ENCODE data around the gene YWHAB. TPM values are rescaled to one million over a fixed set of nuclear protein-coding genes. Genes with fewer than 3 reads are reported as not detected.

YWHAB gene
- total RNA-seq, 1 experiment from 2014 or later: 92.1 TPM

DNA sequence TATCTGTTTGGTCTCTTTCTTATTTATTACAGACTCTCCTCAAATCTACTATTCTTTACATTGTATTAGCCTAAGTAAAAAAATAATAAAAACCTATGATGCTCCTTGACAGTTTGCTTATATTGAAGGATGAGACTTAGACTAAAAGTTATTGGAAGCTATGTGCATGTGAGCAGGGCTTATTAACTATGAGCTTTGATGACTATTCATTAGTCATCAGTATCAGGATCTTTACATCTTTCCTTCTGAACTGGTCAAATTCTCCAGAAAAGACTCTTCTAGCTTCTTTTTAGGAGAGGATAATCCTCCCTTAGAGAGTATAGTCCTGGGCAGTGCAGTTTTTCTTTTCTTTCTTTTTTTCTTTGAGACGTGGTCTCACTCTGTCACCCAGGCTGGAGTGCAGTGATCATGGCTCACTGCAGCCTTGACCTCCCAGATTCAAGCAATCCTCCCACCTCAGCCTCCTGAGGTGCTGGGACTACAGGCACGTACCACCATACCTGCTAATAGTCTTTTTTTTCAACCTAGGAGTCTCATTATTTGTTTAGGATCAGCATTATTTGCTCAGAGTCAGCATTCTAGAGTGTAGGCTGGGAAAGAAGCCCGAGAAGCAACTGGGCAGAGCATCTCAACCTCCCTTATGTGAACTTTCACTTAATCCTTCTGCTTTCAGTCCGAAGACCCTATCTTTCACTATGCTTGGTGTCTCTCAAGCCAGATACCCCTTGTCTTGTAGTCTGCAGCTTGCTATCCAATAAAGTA, 37.1 kb upstream of the YWHAB start:
- Histone ChIP-seq H4K20me1 (ENCODE audit: insufficient read depth, low read depth, low read length) (no peaks in the 10 kb centered on the region), H3K9me2 (replicated peaks; ENCODE audit: insufficient read depth, low read length) (no peaks in the 10 kb centered on the region), H3K36me3 (ENCODE audit: insufficient read depth, low read length) (no peaks in the 10 kb centered on the region), H3K9ac (ENCODE audit: low read length) (no peak overlapping the region), H3K27ac (ENCODE audit: low read length) (no peak overlapping the region), H2AFZ (ENCODE audit: low read length) (no peak overlapping the region), H3K27me3 (ENCODE audit: low read length) (no peaks in the 10 kb centered on the region), H3K4me2 (ENCODE audit: low read depth, low read length, poor library complexity, severe bottlenecking) (no peak overlapping the region), H3K4me3 (ENCODE audit: low read length) (no peak overlapping the region), H3K9me3 (ENCODE audit: low read length) (no peaks in the 10 kb centered on the region), H3K79me2 (ENCODE audit: low read length) (no peaks in the 10 kb centered on the region), H3K4me1 (ENCODE audit: low read length) (no peaks in the 10 kb centered on the region)
- DNase-seq: no peak

DNA sequence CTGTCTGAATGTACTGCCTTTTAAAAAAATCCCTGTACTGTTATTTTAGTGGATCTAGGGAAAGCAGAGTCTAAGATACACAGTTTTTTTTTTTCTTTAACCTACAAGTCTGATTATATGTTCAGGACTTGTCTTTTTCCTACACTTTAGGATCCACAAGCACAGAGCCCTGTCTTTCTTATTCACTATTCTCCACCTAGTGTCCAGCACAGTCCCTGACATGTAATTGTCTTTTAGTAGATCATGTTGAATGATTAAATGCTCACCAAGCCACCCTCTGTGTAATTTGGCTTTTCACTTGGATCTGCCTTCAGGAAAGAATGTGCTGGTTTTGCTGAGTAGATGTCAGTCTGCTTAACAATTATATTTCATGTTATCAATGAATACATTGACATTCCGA, 35.8 kb upstream of the YWHAB start:
- Histone ChIP-seq H3K4me1 (ENCODE audit: low read length) (no peaks in the 10 kb centered on the region), H3K4me2 (ENCODE audit: low read depth, low read length, poor library complexity, severe bottlenecking) (no peak overlapping the region), H3K79me2 (ENCODE audit: low read length) (no peaks in the 10 kb centered on the region), H3K9me2 (replicated peaks; ENCODE audit: insufficient read depth, low read length) (no peaks in the 10 kb centered on the region), H3K9me3 (ENCODE audit: low read length) (no peaks in the 10 kb centered on the region), H3K36me3 (ENCODE audit: insufficient read depth, low read length) (no peaks in the 10 kb centered on the region), H3K9ac (ENCODE audit: low read length) (no peak overlapping the region), H4K20me1 (ENCODE audit: insufficient read depth, low read depth, low read length) (no peaks in the 10 kb centered on the region), H2AFZ (ENCODE audit: low read length) (no peak overlapping the region), H3K27ac (ENCODE audit: low read length) (no peak overlapping the region), H3K27me3 (ENCODE audit: low read length) (no peaks in the 10 kb centered on the region), H3K4me3 (ENCODE audit: low read length) (no peak overlapping the region)
- peak; percentile 31 for DNase-seq

DNA sequence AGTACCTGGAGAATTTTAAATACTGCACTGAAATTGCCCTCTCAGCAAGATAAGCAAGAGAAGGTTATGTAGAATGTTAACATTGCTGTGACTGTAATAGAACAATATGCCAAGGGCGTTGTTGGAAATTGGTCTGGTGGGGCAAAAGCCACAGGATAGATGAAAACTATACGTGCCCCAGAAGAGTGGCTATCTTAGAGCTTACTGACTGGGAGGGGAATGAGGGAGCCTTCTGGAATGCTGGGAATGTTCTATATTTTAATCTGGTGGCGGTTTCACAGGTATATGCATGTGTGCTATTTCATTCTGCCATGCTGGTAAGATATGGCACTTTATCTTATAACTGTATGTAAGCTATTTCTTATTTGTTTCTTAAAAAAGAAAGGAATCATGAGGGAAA, 35.2 kb upstream of the YWHAB start:
- no peak overlapping the region for H3K9ac ChIP-seq (ENCODE audit: low read length)
- peak; percentile 27 for DNase-seq
- no peaks in the 10 kb centered on the region for H3K79me2 ChIP-seq (ENCODE audit: low read length)
- no peaks in the 10 kb centered on the region for H3K36me3 ChIP-seq (ENCODE audit: insufficient read depth, low read length)
- no peaks in the 10 kb centered on the region for H3K9me2 ChIP-seq (replicated peaks; ENCODE audit: insufficient read depth, low read length)
- H3K4me3 ChIP-seq (ENCODE audit: low read length): no peak overlapping the region
- H3K27me3 ChIP-seq (ENCODE audit: low read length): no peaks in the 10 kb centered on the region
- no peak overlapping the region for H3K4me2 ChIP-seq (ENCODE audit: low read depth, low read length, poor library complexity, severe bottlenecking)
- H2AFZ ChIP-seq (ENCODE audit: low read length): no peak overlapping the region
- H3K4me1 ChIP-seq (ENCODE audit: low read length): no peaks in the 10 kb centered on the region
- no peaks in the 10 kb centered on the region for H4K20me1 ChIP-seq (ENCODE audit: insufficient read depth, low read depth, low read length)
- H3K27ac ChIP-seq (ENCODE audit: low read length): no peak overlapping the region
- H3K9me3 ChIP-seq (ENCODE audit: low read length): no peaks in the 10 kb centered on the region

DNA sequence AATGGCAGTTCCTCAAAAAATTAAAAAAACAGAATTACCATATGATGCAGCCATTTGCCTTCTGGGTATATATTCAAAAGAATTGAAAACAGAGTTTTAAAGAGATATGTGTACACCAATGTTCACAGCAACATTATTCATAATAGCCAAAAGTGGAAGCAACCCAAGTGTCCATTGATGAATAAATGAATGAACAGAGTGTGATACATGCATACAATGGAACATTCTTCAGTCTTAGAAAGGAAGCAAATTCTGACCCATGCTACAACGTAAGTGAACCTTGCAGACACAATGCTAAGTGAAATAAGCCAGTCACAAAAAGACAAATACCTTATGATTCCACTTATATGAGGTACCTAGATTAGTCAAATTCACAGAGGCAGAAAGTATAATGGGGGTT, 34.7 kb upstream of the YWHAB start:
- H3K79me2 ChIP-seq (ENCODE audit: low read length): no peaks in the 10 kb centered on the region
- H3K9me3 ChIP-seq (ENCODE audit: low read length): no peaks in the 10 kb centered on the region
- H3K27me3 ChIP-seq (ENCODE audit: low read length): no peaks in the 10 kb centered on the region
- no peaks in the 10 kb centered on the region for H3K4me1 ChIP-seq (ENCODE audit: low read length)
- no peaks in the 10 kb centered on the region for H4K20me1 ChIP-seq (ENCODE audit: insufficient read depth, low read depth, low read length)
- H3K4me2 ChIP-seq (ENCODE audit: low read depth, low read length, poor library complexity, severe bottlenecking): no peak overlapping the region
- H3K36me3 ChIP-seq (ENCODE audit: insufficient read depth, low read length): no peaks in the 10 kb centered on the region
- no peak overlapping the region for H3K4me3 ChIP-seq (ENCODE audit: low read length)
- no peak overlapping the region for H2AFZ ChIP-seq (ENCODE audit: low read length)
- H3K9ac ChIP-seq (ENCODE audit: low read length): no peak overlapping the region
- H3K27ac ChIP-seq (ENCODE audit: low read length): no peak overlapping the region
- H3K9me2 ChIP-seq (replicated peaks; ENCODE audit: insufficient read depth, low read length): no peaks in the 10 kb centered on the region
- peak; percentile 12 for DNase-seq

DNA sequence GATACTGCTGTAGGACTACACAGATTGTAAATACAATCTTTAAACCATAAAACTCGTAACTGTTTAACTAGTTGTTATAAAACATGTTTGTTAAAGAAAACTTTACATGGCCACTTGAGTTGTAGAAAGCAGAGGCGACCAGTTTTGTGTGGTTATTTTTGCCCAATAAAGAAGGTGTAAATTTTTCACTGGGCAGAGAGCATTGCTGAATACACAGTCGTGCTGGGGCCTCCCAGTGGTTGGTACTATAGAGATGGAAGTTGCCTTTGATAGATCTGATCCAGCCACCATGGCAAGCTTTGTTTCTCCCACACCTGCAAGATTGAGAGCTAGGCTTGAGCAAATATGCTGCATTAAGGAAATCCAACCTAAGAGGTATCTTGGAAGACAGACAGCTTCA, 34.0 kb upstream of the YWHAB start:
- Histone ChIP-seq H3K4me3 (ENCODE audit: low read length) (no peak overlapping the region), H3K9ac (ENCODE audit: low read length) (no peak overlapping the region), H3K36me3 (ENCODE audit: insufficient read depth, low read length) (no peaks in the 10 kb centered on the region), H3K27me3 (ENCODE audit: low read length) (no peaks in the 10 kb centered on the region), H4K20me1 (ENCODE audit: insufficient read depth, low read depth, low read length) (no peaks in the 10 kb centered on the region), H3K27ac (ENCODE audit: low read length) (no peak overlapping the region), H3K4me1 (ENCODE audit: low read length) (no peaks in the 10 kb centered on the region), H3K9me3 (ENCODE audit: low read length) (no peaks in the 10 kb centered on the region), H3K79me2 (ENCODE audit: low read length) (no peaks in the 10 kb centered on the region), H3K9me2 (replicated peaks; ENCODE audit: insufficient read depth, low read length) (no peaks in the 10 kb centered on the region), H3K4me2 (ENCODE audit: low read depth, low read length, poor library complexity, severe bottlenecking) (no peak overlapping the region), H2AFZ (ENCODE audit: low read length) (no peak overlapping the region)
- DNase-seq: peak; percentile 34

DNA sequence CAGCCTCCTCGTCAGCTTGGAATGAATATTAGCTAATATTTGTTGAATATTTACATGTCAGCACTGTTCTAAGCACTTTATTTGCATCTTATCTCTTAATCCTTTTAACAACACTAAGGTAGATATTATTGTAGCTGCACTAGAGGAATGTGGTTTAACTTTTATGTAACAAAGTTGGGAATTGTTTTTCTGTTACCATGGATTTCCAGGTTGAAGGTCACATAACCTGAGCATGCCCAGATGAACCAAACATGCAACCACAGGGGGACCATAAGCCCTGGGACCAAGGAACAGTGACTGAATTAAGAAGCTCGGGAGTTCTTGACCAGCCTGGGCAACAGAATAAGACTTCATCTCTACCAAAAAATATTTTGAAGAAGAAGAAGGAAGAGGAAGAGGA, 29.1 kb upstream of the YWHAB start:
- H3K79me2 ChIP-seq (ENCODE audit: low read length): no peaks in the 10 kb centered on the region
- H3K27ac ChIP-seq (ENCODE audit: low read length): no peak overlapping the region
- H4K20me1 ChIP-seq (ENCODE audit: insufficient read depth, low read depth, low read length): no peaks in the 10 kb centered on the region
- no peak overlapping the region for H3K4me2 ChIP-seq (ENCODE audit: low read depth, low read length, poor library complexity, severe bottlenecking)
- no peaks in the 10 kb centered on the region for H3K36me3 ChIP-seq (ENCODE audit: insufficient read depth, low read length)
- H2AFZ ChIP-seq (ENCODE audit: low read length): no peak overlapping the region
- no peaks in the 10 kb centered on the region for H3K9me2 ChIP-seq (replicated peaks; ENCODE audit: insufficient read depth, low read length)
- H3K4me3 ChIP-seq (ENCODE audit: low read length): no peak overlapping the region
- no peak overlapping the region for H3K9ac ChIP-seq (ENCODE audit: low read length)
- H3K9me3 ChIP-seq (ENCODE audit: low read length): 0 out of 2 replicates have a peak, but pooled peaks cover 7% of the 10 kb centered on the region
- H3K27me3 ChIP-seq (ENCODE audit: low read length): no peaks in the 10 kb centered on the region
- no peak for DNase-seq
- peaks cover 4% of the 10 kb centered on the region for H3K4me1 ChIP-seq (ENCODE audit: low read length)

DNA sequence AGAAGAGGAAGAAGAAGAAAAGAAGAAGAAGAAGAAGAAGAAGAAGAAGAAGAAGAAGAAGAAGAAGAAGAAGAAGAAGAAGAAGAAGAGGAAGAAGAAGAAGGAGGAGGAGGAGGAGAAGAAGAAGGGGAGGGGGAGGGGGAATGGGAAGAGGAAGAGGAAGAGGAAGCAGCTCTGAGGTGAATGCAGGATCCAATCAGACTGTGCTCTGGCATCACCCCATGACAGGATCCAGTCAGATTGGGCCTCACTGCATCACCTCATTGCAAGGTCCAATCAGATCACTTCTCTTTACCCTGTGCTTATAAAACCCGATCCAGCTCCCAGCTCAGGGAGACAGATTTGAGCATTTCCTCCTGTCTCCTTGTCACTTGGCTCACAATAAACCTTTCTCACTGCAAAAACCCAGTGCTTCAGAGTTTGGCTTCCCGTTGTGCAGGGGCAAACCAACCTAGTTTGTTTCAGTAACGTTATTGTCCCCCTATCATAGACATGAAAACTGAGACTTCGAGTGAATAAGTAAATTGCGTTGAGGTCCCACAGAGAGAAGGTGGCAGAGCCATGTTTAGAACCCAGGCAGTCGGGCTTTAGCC, 28.6 kb upstream of the YWHAB start:
- Histone ChIP-seq H3K4me1 (ENCODE audit: low read length) (peaks cover 4% of the 10 kb centered on the region), H3K27ac (ENCODE audit: low read length) (peak overlapping the region; percentile 56; the same call in 1 of the 2 replicates), H3K4me2 (ENCODE audit: low read depth, low read length, poor library complexity, severe bottlenecking) (no peak overlapping the region), H3K27me3 (ENCODE audit: low read length) (no peaks in the 10 kb centered on the region), H4K20me1 (ENCODE audit: insufficient read depth, low read depth, low read length) (no peaks in the 10 kb centered on the region), H3K79me2 (ENCODE audit: low read length) (no peaks in the 10 kb centered on the region), H2AFZ (ENCODE audit: low read length) (no peak overlapping the region), H3K9ac (ENCODE audit: low read length) (no peak overlapping the region), H3K9me2 (replicated peaks; ENCODE audit: insufficient read depth, low read length) (no peaks in the 10 kb centered on the region), H3K36me3 (ENCODE audit: insufficient read depth, low read length) (no peaks in the 10 kb centered on the region), H3K4me3 (ENCODE audit: low read length) (no peak overlapping the region), H3K9me3 (ENCODE audit: low read length) (0 out of 2 replicates have a peak, but pooled peaks cover 7% of the 10 kb centered on the region)
- DNase-seq: peak; percentile 66

DNA sequence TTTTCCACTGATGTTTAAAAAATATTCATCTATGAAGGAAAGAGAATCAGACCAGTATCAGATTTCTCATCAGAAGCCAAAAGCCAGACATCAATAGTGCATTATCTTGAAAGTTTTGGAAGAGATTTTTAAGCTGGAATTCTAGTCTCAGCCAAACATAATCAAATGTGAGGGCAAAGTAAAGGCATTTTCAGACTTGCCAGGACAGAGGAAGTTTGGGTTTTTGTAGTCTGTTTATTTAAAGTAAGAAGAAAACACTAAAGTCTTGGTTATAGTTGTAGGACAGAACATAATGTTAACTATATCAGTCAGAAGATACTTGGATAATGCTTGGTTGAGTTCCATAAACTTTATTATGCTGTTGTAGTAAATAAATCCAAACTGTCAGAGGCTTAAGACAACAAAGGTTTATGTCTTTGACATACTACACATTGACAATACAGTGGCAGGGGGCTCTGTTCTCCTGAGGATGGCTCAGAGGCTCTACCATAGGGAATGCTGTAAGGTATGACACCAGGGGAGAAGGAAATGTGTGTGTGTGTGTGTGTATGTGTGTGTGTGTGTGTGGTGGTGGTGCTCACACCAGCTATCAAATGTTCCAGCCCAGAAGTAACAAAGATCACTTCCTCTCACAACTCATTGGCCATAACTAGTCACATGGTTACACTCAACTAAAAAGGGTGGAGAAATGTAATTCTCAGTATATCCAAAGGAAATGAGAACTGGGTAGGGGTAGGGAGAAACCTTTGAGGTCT, 26.7 kb upstream of the YWHAB start:
- H3K79me2 ChIP-seq (ENCODE audit: low read length): no peaks in the 10 kb centered on the region
- H3K9ac ChIP-seq (ENCODE audit: low read length): no peak overlapping the region
- H2AFZ ChIP-seq (ENCODE audit: low read length): no peak overlapping the region
- H3K4me3 ChIP-seq (ENCODE audit: low read length): no peak overlapping the region
- 0 out of 2 replicates have a peak, but pooled peaks cover 7% of the 10 kb centered on the region for H3K9me3 ChIP-seq (ENCODE audit: low read length)
- no peaks in the 10 kb centered on the region for H4K20me1 ChIP-seq (ENCODE audit: insufficient read depth, low read depth, low read length)
- H3K4me2 ChIP-seq (ENCODE audit: low read depth, low read length, poor library complexity, severe bottlenecking): no peak overlapping the region
- peak; percentile 50 for DNase-seq
- H3K27ac ChIP-seq (ENCODE audit: low read length): no peak overlapping the region
- peaks cover 4% of the 10 kb centered on the region for H3K4me1 ChIP-seq (ENCODE audit: low read length)
- no peaks in the 10 kb centered on the region for H3K9me2 ChIP-seq (replicated peaks; ENCODE audit: insufficient read depth, low read length)
- no peaks in the 10 kb centered on the region for H3K27me3 ChIP-seq (ENCODE audit: low read length)
- no peaks in the 10 kb centered on the region for H3K36me3 ChIP-seq (ENCODE audit: insufficient read depth, low read length)

Data from Karpas-422 (cell line).